Chondrocyte (in vitro differentiated cells): ENCODE data around the gene TIMMDC1. TPM values are rescaled to one million over a fixed set of nuclear protein-coding genes. Genes with fewer than 3 reads are reported as not detected.

ENCODE experiments used
- DNase-seq: peaks from one replicate; pipeline ENCODE4 v3.0.0; 2021; ENCODE audit warnings: mixed read lengths, low spot score
- H3K27ac Mint-ChIP-seq: one replicate; pipeline ENCODE4 v1.8.0; 2021; ENCODE audit warnings: mild to moderate bottlenecking, moderate library complexity, mixed read lengths; ENCODE audit not compliant: unreplicated experiment
- H3K27me3 Mint-ChIP-seq: 2 replicates; pipeline ENCODE4 v1.8.0; 2021; ENCODE audit warnings: low read depth, mixed read lengths
- H3K36me3 Mint-ChIP-seq: 2 replicates; pipeline ENCODE4 v1.8.0; 2021; ENCODE audit warnings: low read depth, mixed read lengths
- H3K4me1 Mint-ChIP-seq: 2 replicates; pipeline ENCODE4 v1.8.0; 2021; ENCODE audit warnings: low read depth, mild to moderate bottlenecking, mixed read lengths
- H3K4me3 Mint-ChIP-seq: one replicate; pipeline ENCODE4 v1.8.0; 2021; ENCODE audit warnings: mild to moderate bottlenecking, moderate library complexity, mixed read lengths; ENCODE audit not compliant: unreplicated experiment
- H3K9me3 Mint-ChIP-seq: 2 replicates; pipeline ENCODE4 v1.8.0; 2021; ENCODE audit warnings: low read depth, mixed read lengths
- CTCF ChIP-seq: fragments of 200-600 bp; sonication (generic); IDR thresholded peaks from 2 replicates; pipeline ENCODE4 v1.5.0; 2021; ENCODE audit warnings: antibody characterized with exemption, mild to moderate bottlenecking, moderate library complexity
- total RNA-seq: library from RNA; stranded (reverse); gene quantifications from 3 replicates; pipeline ENCODE4 v1.2.1, GENCODE V29; 2021

The TIMMDC1 gene
- total RNA-seq, 1 donor from 2014 or later, result 94.8 TPM

GRCh38 chr3:119463171-119464169 is 34.9 kb upstream of the TIMMDC1 start, which contains the start of gene TMEM39A:
Gene TMEM39A, minus strand, starts transcription at chr3:119463615. Its CDS starts 1,541 bp downstream, at chr3:119462074.
- peak within 1 kb of the TSS; percentile 77 for H3K4me3 Mint-ChIP-seq
- peaks cover 44% of the 10 kb centered on the region for H3K4me1 Mint-ChIP-seq
- peak; percentile 99 for DNase-seq
- TF ChIP-seq CTCF, result peak; percentile 20
- H3K36me3 Mint-ChIP-seq, result peaks cover 9% of the 10 kb centered on the region
- peak within 1 kb of the TSS; percentile 97 for H3K27ac Mint-ChIP-seq
- H3K9me3 Mint-ChIP-seq, result no peaks in the 10 kb centered on the region
- H3K27me3 Mint-ChIP-seq, result no peaks in the 10 kb centered on the region

- H3K27me3 Mint-ChIP-seq, result no peaks in the 10 kb centered on the region
- H3K4me3 Mint-ChIP-seq, result peak overlapping the region; percentile 97
- no peaks in the 10 kb centered on the region for H3K9me3 Mint-ChIP-seq
- H3K36me3 Mint-ChIP-seq, result peaks cover 3% of the 10 kb centered on the region
- TF ChIP-seq CTCF, result no peak
- peaks cover 33% of the 10 kb centered on the region for H3K4me1 Mint-ChIP-seq
- no peak for DNase-seq
- H3K27ac Mint-ChIP-seq, result no peak overlapping the region
Observed at GRCh38 chr3:119468041-119468440, 30.3 kb upstream of the TIMMDC1 start.

- peak overlapping the region; percentile 97 for H3K4me3 Mint-ChIP-seq
- TF ChIP-seq CTCF, result no peak
- no peak for DNase-seq
- peaks cover 25% of the 10 kb centered on the region for H3K4me1 Mint-ChIP-seq
- H3K27ac Mint-ChIP-seq, result peak overlapping the region; percentile 77
- H3K27me3 Mint-ChIP-seq, result no peaks in the 10 kb centered on the region
- peaks cover 3% of the 10 kb centered on the region for H3K36me3 Mint-ChIP-seq
- no peaks in the 10 kb centered on the region for H3K9me3 Mint-ChIP-seq
Observed at GRCh38 chr3:119469418-119470189, 28.7 kb upstream of the TIMMDC1 start.

DNA sequence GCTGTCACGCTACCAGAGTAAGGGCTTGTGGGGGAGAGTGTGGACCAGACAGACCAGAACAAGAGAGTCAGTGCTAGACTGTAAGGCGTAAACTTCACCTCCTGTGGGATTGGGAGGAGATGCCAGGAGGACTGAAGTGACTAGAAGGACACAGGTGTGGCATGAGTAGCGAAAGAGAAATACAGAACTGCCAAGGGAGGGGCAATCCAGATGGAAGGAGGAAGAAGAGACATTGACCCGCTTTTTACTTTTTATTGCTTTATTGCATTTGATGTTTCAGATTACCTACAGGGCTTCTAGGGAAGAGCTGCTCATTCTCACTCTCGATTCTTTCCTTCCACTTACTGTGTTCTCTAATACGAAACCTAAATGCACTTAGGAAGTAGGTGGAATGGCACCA is 27.5 kb upstream of the TIMMDC1 start:
- peaks cover 5% of the 10 kb centered on the region for H3K36me3 Mint-ChIP-seq
- no peaks in the 10 kb centered on the region for H3K9me3 Mint-ChIP-seq
- TF ChIP-seq CTCF, result no peak
- H3K27me3 Mint-ChIP-seq, result no peaks in the 10 kb centered on the region
- H3K27ac Mint-ChIP-seq, result no peak overlapping the region
- H3K4me3 Mint-ChIP-seq, result no peak overlapping the region
- DNase-seq, result no peak
- peaks cover 25% of the 10 kb centered on the region for H3K4me1 Mint-ChIP-seq

DNA sequence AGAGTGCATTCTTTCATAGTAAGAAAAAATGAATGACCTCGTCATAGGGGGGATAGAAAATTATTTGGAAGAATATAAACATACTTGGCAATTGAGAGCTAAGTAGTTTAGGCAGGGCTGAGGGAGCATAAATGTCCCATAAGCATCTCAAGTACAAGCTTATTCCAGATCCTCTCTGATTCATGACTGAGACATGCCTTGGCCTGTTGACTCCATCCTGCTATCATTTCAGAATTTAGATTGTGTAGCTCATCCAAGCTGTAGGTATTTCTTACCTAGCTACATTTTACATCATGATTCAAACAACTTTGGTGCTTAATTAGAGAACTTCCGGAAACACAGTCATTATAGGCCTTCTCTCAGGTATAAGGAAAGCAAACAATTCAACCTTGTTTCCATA is 17.3 kb upstream of the TIMMDC1 start:
- no peak for DNase-seq
- Mint-ChIP-seq H3K27ac (no peak overlapping the region), H3K4me3 (no peak overlapping the region), H3K36me3 (peaks cover 22% of the 10 kb centered on the region), H3K4me1 (no peaks in the 10 kb centered on the region), H3K27me3 (no peaks in the 10 kb centered on the region), H3K9me3 (no peaks in the 10 kb centered on the region)
- TF ChIP-seq CTCF, result no peak
